SJCRH30 (cell line): ENCODE results near the gene PGC. TPM values are rescaled to one million over a fixed set of nuclear protein-coding genes. Genes with fewer than 3 reads are reported as not detected.
A peak's percentile ranks its signal among the peaks of the same experiment; 100 is the strongest.

Experiments
- DNase-seq, 2 experiments: peaks; one replicate each; pipeline ENCODE4 v3.0.0-alpha.2; 2015 to 2020
- H3K27ac ChIP-seq: fragments of 250-450 bp; sonication (Bioruptor Pico); 2 replicates; pipeline ENCODE4 v1.5.1; 2020; ENCODE audit warnings: mild to moderate bottlenecking, moderate library complexity
- H3K27me3 ChIP-seq: fragments of 250-450 bp; sonication (Bioruptor Pico); 2 replicates; pipeline ENCODE4 v1.5.1; 2020; ENCODE audit warnings: mild to moderate bottlenecking, moderate library complexity
- H3K36me3 ChIP-seq: fragments of 250-450 bp; sonication (Bioruptor Pico); 2 replicates; pipeline ENCODE4 v1.5.1; 2020; ENCODE audit warnings: mild to moderate bottlenecking, moderate library complexity
- H3K4me1 ChIP-seq: fragments of 250-450 bp; sonication (Bioruptor Pico); 2 replicates; pipeline ENCODE4 v1.5.1; 2020; ENCODE audit warnings: mild to moderate bottlenecking, moderate library complexity
- H3K4me3 ChIP-seq: fragments of 250-450 bp; sonication (Bioruptor Pico); 2 replicates; pipeline ENCODE4 v1.5.1; 2020; ENCODE audit warnings: mild to moderate bottlenecking, moderate library complexity
- H3K9me3 ChIP-seq: fragments of 250-450 bp; sonication (Bioruptor Pico); replicated peaks from 2 replicates; pipeline ENCODE4 v1.5.1; 2020; ENCODE audit warnings: mild to moderate bottlenecking, moderate library complexity
- total RNA-seq: library from RNA; depleted of rRNA; stranded (reverse); fragments of >200 nt; shearing (Covaris generic); gene quantifications from 2 replicates; pipeline ENCODE4 v1.2.3, GENCODE V29; 2014

PGC gene
- total RNA-seq, 1 experiment from 2014 or later: not detected

DNA sequence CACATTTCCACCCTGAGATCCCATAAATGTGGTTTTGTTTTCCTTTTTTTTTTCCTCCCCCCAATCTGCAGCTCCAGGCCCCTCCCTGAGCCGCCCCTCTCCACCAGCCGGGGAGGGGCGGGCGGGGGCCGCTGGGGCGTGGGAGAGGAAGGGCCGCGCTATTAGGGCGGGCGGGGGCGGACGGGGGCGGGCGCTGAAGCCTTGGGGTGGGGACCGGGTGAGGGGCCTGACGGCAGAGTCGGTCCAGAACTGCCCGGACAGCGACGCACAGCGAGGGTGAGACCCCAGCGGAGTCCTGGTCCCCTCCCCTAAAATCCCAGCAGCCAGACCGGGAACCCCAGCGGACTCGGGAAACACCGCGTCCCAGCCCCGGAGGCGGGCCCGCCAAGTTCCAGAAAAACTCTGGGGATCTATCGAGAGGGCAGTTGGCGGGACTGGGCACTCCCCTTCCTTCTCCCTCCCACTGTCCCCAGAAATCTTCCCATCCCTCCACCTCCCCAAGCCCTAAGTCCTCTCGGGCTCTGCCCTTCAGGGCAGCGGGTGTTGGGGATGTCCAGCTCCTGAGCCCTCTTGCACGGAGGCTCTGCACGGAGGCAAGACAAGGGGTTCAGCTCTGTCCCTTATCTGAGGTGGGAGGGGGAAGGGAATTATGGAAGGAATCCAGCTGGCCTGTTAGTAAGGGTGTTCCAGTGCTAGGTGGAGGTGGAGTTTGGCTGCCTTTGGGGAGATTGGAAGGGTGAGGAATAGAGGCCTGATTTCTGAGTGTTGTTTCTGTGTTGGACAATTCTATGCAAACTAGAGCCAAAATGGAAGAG, 33.6 kb upstream of the PGC start, which contains the start of gene PRICKLE4:
Gene PRICKLE4, plus strand, starts transcription at position 232 of the 815 bp plus-strand sequence. CDS start 2,692 bp downstream, outside the sequence.
- Histone ChIP-seq H3K36me3 (no peaks in the 10 kb centered on the region), H3K9me3 (no peaks in the 10 kb centered on the region), H3K4me3 (peak within 1 kb of the TSS; percentile 64), H3K27ac (no peak within 1 kb of the TSS), H3K4me1 (peaks cover 5% of the 10 kb centered on the region; the same call in 1 of the 2 replicates), H3K27me3 (no peaks in the 10 kb centered on the region)
- peak; percentile 21 to 46 for DNase-seq

DNA sequence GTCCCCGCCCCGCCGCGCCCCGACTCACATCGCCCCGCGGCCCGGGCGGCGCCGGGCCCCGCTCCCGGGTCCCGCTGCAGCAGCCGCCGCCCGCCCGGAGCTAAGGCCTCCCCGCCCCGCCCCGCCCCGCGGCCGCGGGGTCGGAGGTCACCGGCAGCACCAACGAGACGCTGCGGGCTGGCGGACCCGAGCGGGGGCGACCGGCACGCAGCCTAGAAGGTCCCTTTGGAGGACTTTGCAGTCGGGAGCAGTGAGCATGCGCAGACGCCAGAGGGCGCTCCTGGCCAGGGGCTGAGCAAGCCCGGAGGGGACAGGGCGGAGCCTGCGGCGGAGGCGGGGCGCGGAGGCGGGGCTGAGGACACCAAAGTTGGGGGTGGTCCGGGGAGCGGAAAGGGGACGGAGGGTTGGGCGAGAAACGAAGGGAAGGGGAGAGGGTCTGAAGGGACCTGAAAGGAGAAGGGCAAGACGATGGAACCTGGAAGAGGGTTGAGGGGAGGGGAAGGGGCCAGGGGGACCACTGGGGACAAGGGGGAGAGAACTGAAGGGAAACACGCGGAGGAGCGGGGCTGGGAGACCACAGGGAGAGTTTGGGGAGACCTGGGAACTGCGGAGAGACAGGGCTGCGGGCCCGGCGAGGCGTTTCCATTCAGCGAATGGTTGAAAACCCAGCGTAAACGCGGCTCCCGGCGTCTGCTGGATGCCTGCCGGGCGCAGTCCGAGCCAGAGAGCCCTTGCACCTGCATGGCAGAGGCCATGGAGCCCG, 32.8 kb upstream of the PGC start, which contains the start of gene FRS3:
Gene FRS3, minus strand, starts transcription at position 113 of the 763 bp plus-strand sequence. CDS start 2,913 bp downstream, outside the sequence.
- no peaks in the 10 kb centered on the region for H3K27me3 ChIP-seq
- no peak within 1 kb of the TSS for H3K27ac ChIP-seq
- H3K4me3 ChIP-seq: peak within 1 kb of the TSS; percentile 64
- no peaks in the 10 kb centered on the region for H3K36me3 ChIP-seq
- no peaks in the 10 kb centered on the region for H3K9me3 ChIP-seq
- H3K4me1 ChIP-seq: peaks cover 5% of the 10 kb centered on the region; the same call in 1 of the 2 replicates
- DNase-seq: peak; percentile 94 to 95

DNA sequence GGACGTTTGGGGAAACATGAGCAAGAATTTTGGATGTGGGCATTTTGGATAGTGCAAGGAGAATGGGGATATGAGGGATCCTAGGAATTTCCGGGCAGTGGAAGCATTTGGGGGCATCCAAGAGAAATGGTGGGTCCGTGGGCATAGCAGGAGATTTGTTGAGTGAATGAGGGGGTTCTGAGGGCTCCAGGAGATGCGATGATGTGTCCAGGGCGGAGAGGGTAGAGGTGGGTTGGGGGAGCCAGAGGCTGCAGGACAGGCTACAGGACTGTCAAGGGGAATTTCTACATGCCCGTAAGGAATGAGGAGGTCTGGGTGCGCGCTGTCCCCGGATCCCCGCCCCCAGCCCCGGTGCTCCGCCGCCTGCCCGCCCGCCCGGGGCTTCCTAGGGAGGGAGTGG, 32.1 kb upstream of the PGC start:
- DNase-seq: peak in 1 of 2 experiments; percentile 30
- Histone ChIP-seq H3K27ac (no peak overlapping the region), H3K4me3 (peak overlapping the region; percentile 64), H3K36me3 (no peaks in the 10 kb centered on the region), H3K4me1 (peaks cover 5% of the 10 kb centered on the region; the same call in 1 of the 2 replicates), H3K27me3 (no peaks in the 10 kb centered on the region), H3K9me3 (no peaks in the 10 kb centered on the region)

DNA sequence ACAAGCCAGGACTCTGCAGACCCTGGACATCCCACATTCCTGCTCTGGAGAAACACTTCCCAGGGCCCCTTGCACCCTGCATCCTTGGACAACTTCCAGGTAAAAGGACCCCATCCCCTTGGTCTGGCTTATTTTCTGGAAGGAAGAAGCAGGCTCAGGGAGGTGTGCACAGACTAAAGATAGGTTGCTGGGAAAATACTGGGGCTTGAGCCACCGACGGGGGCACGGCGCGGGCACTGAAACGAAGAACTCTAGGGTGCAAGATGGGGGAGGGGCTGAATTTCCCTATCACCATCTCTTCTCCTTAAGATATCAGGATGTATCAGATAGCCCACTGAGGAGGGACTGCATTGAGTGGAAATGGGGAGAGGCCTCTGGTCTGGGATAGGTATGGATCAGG, 31.7 kb upstream of the PGC start:
- Histone ChIP-seq H3K4me3 (peak overlapping the region; percentile 64), H3K27me3 (no peaks in the 10 kb centered on the region), H3K4me1 (peaks cover 5% of the 10 kb centered on the region; the same call in 1 of the 2 replicates), H3K36me3 (no peaks in the 10 kb centered on the region), H3K27ac (no peak overlapping the region), H3K9me3 (no peaks in the 10 kb centered on the region)
- no peak for DNase-seq

DNA sequence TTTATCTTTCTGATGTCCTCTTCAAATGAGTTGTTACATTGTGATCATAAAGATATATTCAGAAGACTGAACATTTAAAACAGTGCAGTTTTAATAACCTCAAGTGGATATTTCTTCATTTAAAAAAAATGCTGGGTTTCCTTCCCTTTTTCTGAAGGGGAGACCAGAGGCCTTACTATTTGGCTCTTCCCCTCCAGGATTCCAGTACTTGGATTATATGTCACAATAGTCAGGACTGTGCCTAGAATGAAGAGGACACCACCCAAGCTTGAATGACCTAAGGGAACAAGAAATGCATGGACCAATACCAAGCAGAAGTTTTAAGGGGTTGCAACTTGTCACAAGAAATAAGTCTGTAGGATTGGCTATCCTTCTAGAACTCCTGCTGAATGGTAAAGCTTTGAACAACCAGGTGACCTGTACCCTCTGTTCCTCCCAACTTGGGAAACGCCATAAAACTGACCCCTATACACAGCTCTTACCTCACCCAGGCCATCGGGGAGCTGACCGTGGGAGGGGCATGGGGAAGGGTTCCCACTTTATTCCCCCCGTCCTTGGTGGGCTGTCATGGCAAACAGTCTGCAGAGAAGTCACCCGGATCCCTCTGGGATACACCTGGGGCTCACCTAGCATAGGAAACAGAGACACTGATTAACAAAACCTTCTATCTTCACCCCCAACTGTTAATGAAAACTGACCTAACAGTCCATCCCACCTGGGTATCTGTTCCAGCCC, 30.5 kb upstream of the PGC start:
- Histone ChIP-seq H3K4me3 (no peak overlapping the region), H3K36me3 (no peaks in the 10 kb centered on the region), H3K9me3 (no peaks in the 10 kb centered on the region), H3K27me3 (no peaks in the 10 kb centered on the region), H3K27ac (no peak overlapping the region), H3K4me1 (peaks cover 5% of the 10 kb centered on the region; the same call in 1 of the 2 replicates)
- DNase-seq: no peak

DNA sequence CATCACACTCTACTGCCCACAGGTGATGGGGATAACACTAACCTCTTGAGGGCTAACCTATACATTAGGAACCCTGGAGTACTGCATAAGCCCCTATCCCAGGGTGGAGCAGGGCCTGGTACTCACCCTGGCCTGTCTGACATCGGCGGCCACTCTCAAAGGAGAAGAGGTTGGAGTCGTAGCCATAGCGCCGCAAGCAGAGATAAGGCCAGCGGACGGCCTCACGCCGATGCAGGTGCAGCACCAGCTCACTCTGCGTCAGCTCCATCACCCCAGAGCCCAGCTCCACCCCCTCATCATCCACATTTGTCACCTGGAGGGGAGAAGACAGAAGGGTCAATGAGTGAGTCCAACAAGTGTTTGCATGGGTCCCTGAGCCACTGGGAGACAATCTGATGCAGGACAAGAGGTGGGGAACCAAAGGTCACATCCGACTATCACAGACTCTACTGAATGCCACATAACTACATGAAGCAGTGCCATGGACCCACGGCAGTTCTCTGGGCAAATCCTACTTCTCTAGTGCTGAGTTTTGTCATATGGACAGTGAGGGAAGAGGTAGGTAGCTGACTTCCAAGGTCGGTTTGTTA, 28.2 kb upstream of the PGC start:
- Histone ChIP-seq H3K4me1 (peaks cover 3% of the 10 kb centered on the region; the same call in 1 of the 2 replicates), H3K4me3 (no peak overlapping the region), H3K27ac (no peak overlapping the region), H3K36me3 (no peaks in the 10 kb centered on the region), H3K9me3 (no peaks in the 10 kb centered on the region), H3K27me3 (no peaks in the 10 kb centered on the region)
- no peak for DNase-seq

DNA sequence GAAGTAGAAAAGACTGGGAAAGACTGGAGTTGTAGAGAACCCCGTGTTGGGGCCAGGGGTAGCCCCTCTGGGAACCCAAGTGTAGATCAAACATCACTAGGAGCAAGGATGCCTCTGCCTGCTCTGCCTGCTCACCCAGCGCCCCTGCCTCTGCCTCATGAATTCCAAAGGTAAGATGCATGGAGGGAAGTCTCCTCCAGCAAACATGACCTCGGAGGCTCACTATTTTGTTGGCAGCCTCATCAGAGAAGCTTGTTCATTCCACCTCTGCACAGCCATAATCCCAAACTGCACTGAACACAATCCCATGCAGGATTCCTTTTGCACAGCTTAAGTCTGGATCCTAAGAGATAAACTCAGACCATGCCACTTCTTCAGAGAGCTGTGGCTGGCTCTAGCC, 27.6 kb upstream of the PGC start:
- Histone ChIP-seq H3K4me3 (no peak overlapping the region), H3K36me3 (no peaks in the 10 kb centered on the region), H3K9me3 (no peaks in the 10 kb centered on the region), H3K4me1 (peaks cover 3% of the 10 kb centered on the region; the same call in 1 of the 2 replicates), H3K27me3 (no peaks in the 10 kb centered on the region), H3K27ac (no peak overlapping the region)
- no peak for DNase-seq

DNA sequence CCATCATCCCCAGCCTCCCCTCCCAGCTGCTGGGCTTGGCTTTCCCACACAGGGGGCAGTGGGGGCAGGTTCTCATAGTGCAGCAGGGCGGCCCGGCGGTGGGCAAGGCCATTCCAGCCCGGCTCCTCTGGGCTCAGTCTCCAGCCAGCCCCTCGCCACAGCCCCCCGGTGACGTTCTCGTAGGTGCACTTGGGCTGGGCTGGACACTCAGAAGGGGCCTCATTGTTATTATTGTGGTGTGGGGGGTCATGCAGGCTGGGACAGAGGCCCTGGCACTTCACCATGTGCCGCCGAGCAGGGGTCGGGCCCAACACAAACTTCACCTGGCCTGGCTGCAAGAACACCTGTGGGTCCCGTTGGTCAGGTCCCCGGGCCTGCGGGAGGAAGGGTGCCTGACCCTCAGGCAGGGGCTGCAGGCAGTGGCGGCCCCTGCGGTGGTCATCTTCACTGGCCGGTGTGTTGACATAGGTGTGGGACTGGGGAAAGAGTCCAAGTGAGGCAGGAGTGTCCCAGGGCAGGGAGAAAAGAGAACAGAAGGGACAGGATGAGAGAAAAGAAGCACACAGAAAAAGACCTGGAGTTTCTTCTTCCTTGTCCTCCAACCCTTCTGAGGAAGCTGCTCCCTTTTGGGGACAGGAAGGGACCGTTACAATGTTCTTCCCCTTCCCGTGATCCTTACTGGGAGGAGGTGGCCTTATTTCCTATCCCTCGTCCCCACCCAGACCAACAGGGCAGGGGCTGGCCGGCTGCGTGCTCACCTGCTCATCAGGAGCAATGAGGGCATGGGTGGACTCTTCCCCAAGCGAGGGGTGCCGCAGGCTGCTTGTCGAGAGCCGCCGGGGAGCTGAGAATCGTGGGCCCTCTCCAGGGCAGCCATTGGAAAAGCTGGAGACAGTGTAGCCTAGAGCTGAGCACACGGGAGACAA, 24.1 kb upstream of the PGC start:
- no peak for DNase-seq
- Histone ChIP-seq H3K4me3 (no peak overlapping the region), H3K9me3 (no peaks in the 10 kb centered on the region), H3K27me3 (no peaks in the 10 kb centered on the region), H3K36me3 (no peaks in the 10 kb centered on the region), H3K27ac (no peak overlapping the region), H3K4me1 (peaks cover 21% of the 10 kb centered on the region)

DNA sequence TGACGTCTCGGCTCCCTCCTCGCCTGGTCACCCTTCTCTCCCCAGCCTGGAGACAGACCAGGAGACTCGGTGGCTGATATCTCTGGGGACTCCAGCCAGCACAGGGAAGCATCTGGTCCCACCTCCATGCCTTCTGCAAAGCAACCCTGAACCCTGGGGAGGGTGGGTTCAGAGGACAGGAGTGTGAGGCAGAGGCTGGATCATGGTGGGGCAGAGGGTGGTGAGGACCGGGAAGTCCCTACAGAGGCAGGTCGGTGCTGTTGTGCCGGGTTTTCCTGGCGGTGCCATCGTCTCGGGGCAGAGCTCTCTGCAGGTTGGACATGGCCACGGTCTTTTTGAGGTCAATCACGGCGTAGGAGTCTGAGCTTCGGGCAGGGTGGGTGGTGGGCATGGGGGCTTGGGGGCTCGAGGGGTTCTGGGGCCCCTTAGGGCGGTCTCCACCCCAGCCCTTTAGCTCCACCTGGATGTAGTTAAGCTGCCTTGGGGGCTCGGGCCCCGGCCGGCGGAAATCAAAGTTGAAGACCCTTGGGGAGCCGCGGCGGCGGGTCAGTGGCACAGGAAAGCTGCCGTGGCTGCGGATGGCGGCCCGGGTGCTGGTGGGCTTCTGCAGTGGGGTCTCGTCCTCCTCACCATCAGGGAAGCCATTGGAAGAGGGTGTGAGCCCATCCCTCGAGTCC, 23.3 kb upstream of the PGC start:
- no peaks in the 10 kb centered on the region for H3K36me3 ChIP-seq
- no peak overlapping the region for H3K27ac ChIP-seq
- H3K4me3 ChIP-seq: no peak overlapping the region
- DNase-seq: no peak
- H3K27me3 ChIP-seq: no peaks in the 10 kb centered on the region
- no peaks in the 10 kb centered on the region for H3K9me3 ChIP-seq
- H3K4me1 ChIP-seq: peaks cover 21% of the 10 kb centered on the region

DNA sequence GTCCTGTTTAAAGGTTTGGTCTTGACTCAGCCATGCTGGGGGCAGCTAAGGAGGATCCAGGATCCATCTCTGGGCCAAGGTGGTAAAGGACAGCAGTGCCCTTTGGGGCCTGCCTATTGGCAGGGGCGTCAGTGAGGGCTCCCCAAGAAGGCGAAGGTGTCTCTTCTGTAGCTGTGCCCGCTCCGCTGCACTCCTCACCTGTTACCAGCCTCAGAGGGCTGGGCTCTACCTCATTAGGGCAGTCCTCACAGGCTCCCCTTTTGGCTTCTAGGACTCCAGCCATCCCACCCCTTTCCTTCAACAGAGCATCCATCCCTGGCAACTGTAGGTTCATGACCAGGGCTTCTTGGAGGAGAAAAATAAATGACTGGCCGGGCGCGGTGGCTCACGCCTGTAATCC, 22.2 kb upstream of the PGC start:
- no peak for DNase-seq

DNA sequence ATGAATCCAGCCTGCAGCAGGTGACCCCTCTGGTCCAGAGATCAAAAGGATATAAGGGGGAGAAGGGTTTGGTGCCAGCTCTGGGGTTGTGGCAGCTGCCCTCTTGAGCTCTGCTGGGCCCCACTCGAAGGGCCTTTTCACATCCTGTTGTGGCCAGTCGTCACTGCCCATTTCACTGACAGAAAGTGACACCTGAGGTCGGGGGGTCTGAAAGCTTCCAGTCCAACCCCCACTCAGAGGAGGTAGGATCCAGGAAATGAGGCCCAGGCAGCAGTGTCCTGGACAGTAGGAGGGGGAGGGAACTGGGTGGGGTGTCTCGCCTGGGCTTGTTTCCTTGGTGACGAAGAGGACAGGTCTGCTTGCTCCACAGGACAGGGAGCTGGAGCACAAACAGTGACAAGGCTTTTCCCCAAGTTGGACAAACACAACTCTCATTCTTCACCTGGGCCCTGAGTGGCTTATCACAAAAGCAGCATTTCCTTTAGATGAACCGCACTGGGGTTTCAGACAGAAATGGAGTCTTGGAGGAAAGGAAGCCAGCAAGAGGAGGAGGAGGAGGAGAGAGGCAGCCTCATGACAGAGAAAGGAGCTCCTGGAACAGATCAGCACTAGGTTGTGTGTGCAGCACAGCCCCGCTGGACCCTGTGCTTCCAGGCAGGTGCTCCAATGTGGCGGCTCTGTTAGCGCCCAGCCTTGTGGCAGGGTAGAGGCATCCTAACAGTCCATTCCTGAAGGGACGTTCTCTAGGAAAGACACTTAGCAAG, 21.5 kb upstream of the PGC start:
- Histone ChIP-seq H3K27me3 (no peaks in the 10 kb centered on the region), H3K9me3 (no peaks in the 10 kb centered on the region), H3K36me3 (no peaks in the 10 kb centered on the region), H3K27ac (no peak overlapping the region), H3K4me1 (peaks cover 21% of the 10 kb centered on the region), H3K4me3 (no peak overlapping the region)
- peak; percentile 20 to 25 for DNase-seq

More for the DNA sequence above, 22.2 kb upstream of the PGC start:
- Histone ChIP-seq H3K4me1 (peaks cover 21% of the 10 kb centered on the region), H3K27ac (no peak overlapping the region), H3K27me3 (no peaks in the 10 kb centered on the region), H3K9me3 (no peaks in the 10 kb centered on the region), H3K4me3 (no peak overlapping the region), H3K36me3 (no peaks in the 10 kb centered on the region)

DNA sequence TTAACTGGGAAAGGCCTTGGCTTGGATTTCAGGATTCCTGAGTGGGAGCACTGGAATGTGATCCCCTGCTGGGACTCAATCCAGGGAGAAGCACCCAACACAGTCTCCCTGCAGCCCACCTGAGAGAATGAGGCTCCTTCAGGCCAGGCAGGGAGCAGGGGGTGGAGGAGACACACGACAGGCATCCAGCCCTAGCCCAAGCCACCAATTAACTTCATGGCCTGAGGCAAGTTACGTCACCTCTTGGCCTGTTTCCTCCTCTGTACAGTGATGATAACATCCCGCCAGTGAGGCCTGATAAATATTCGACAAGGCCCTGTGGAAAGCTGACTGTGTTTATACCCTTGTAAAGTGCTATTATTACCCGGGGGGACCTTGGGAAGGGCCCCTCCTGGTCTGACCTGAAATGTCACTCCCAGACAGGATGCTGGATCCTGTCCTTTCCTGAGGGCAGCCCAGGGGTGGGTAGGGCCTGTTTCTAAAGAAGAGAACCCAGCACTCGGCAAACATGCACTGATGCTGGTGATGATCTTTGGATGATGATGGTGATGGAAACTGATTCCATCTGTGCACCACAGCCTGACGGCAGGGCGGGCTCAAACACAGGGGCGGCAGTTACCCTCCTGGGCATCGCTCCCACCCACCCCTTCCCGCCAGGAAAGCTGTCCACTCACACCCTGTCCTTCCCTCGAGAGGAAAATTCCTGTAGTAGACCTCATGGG, 20.1 kb upstream of the PGC start:
- DNase-seq: peak; percentile 78 to 89
- H3K27me3 ChIP-seq: no peaks in the 10 kb centered on the region
- no peak overlapping the region for H3K4me3 ChIP-seq
- H3K9me3 ChIP-seq: no peaks in the 10 kb centered on the region
- H3K27ac ChIP-seq: no peak overlapping the region; the same call in 1 of the 2 replicates
- no peaks in the 10 kb centered on the region for H3K36me3 ChIP-seq
- H3K4me1 ChIP-seq: peaks cover 24% of the 10 kb centered on the region
